GM23248 (cell line): ENCODE data around the gene GDE1. TPM values are rescaled to one million over a fixed set of nuclear protein-coding genes. Genes with fewer than 3 reads are reported as not detected.

Experiments used
- DNase-seq: peaks from one replicate; pipeline ENCODE4 v3.0.0-alpha.2; 2015
- H2AFZ ChIP-seq: fragments of 200-600 bp; sonication (generic); 2 replicates; pipeline ENCODE4 v1.6.1; 2016; ENCODE audit warnings: antibody characterized with exemption
- H3F3A ChIP-seq: fragments of 200-600 bp; sonication (generic); 2 replicates; pipeline ENCODE4 v1.6.1; 2016; ENCODE audit warnings: mild to moderate bottlenecking, antibody characterized with exemption, mixed run types; ENCODE audit not compliant: insufficient read depth
- H3K27ac ChIP-seq: fragments of 200-600 bp; sonication (generic); 2 replicates; pipeline ENCODE4 v1.5.1; 2016; ENCODE audit warnings: mild to moderate bottlenecking
- H3K27me3 ChIP-seq: fragments of 200-600 bp; sonication (generic); replicated peaks from 2 replicates; pipeline ENCODE4 v1.6.1; 2016; ENCODE audit warnings: mild to moderate bottlenecking; ENCODE audit not compliant: insufficient read depth
- H3K36me3 ChIP-seq: fragments of 200-600 bp; sonication (generic); 2 replicates; pipeline ENCODE4 v1.6.1; 2016; ENCODE audit warnings: low read depth, mild to moderate bottlenecking
- H3K4me1 ChIP-seq: fragments of 200-600 bp; sonication (generic); 2 replicates; pipeline ENCODE4 v1.6.1; 2016; ENCODE audit warnings: mild to moderate bottlenecking; ENCODE audit not compliant: insufficient read depth
- H3K4me2 ChIP-seq: fragments of 200-600 bp; sonication (generic); one replicate; pipeline ENCODE4 v1.6.1; 2016; ENCODE audit warnings: mild to moderate bottlenecking; ENCODE audit not compliant: unreplicated experiment
- H3K4me3 ChIP-seq: fragments of 200-600 bp; sonication (generic); 2 replicates; pipeline ENCODE4 v1.5.1; 2016; ENCODE audit warnings: mild to moderate bottlenecking
- H3K79me2 ChIP-seq: fragments of 200-600 bp; sonication (generic); 2 replicates; pipeline ENCODE4 v1.6.1; 2016; ENCODE audit warnings: mild to moderate bottlenecking; ENCODE audit not compliant: insufficient read depth
- H3K9ac ChIP-seq: fragments of 200-600 bp; sonication (generic); 2 replicates; pipeline ENCODE4 v1.6.1; 2016; ENCODE audit warnings: mild to moderate bottlenecking
- H3K9me2 ChIP-seq: fragments of 200-600 bp; sonication (generic); 2 replicates; pipeline ENCODE4 v1.6.1; 2016; ENCODE audit warnings: mixed run types, mild to moderate bottlenecking, moderate library complexity; ENCODE audit not compliant: insufficient read depth
- H3K9me3 ChIP-seq: fragments of 200-600 bp; sonication (generic); one replicate; pipeline ENCODE4 v1.6.1; 2017; ENCODE audit warnings: low read depth
- H4K20me1 ChIP-seq: fragments of 200-600 bp; sonication (generic); 2 replicates; pipeline ENCODE4 v1.6.0; 2016; ENCODE audit not compliant: insufficient read depth
- EZH2 ChIP-seq: fragments of 200-600 bp; sonication (generic); IDR thresholded peaks from 2 replicates; pipeline ENCODE4 v1.6.1; 2018; ENCODE audit warnings: antibody characterized with exemption, mild to moderate bottlenecking; ENCODE audit not compliant: insufficient read depth, poor library complexity, severe bottlenecking
- EZH2phosphoT487 ChIP-seq: fragments of 200-600 bp; sonication (generic); IDR thresholded peaks from 2 replicates; pipeline ENCODE4 v1.6.1; 2018; ENCODE audit warnings: antibody characterized with exemption, moderate library complexity, mild to moderate bottlenecking, low read depth; ENCODE audit not compliant: insufficient read depth
- WGBS, 2 experiments: methylation state at CpG; one replicate each; pipeline ENCODE4 v1.1.6; 2015 to 2017; ENCODE audit warnings: low lambda C conversion rate in 2 of 2, low coverage in 1 of 2; ENCODE audit errors: missing lambda C conversion rate in 2 of 2; 5-methylcytosine and 5-hydroxymethylcytosine counted together
- in situ Hi-C: fragments of 300-500 bp; cut with MboI; formaldehyde crosslinking; loops from 2 replicates; pipeline ENCODE4 v1.15.0; 2020
- polyA plus RNA-seq: library from polyadenylated mRNA; unstranded; fragments of >200 nt; fragmentation: Nextera tagmentation; extraction: Ambion mirVana; gene quantifications from 2 replicates; pipeline ENCODE4 v1.2.1, GENCODE V29; 2016
- total RNA-seq: library from RNA; depleted of rRNA; stranded (reverse); fragments of >200 nt; shearing (Covaris generic); gene quantifications from 2 replicates; pipeline ENCODE4 v1.2.3, GENCODE V29; 2014; rRNA removed

Gene GDE1
- total and polyA plus RNA-seq, 2 experiments from 2014 or later = 55.1 to 85.0 TPM

- H3K9ac ChIP-seq = no peak overlapping the region
- 60 to 70% methylated on average over 12 of the region's 12 CpGs for WGBS, 2 experiments
- H3K4me1 ChIP-seq = no peaks in the 10 kb centered on the region
- no peaks in the 10 kb centered on the region for H3K27me3 ChIP-seq
- H3K9me3 ChIP-seq = no peaks in the 10 kb centered on the region
- no peak overlapping the region for H3K4me3 ChIP-seq
- H2AFZ ChIP-seq = no peak overlapping the region
- TF ChIP-seq EZH2 (no peak), EZH2phosphoT487 (no peak)
- no peaks in the 10 kb centered on the region for H3F3A ChIP-seq
- H3K79me2 ChIP-seq = no peaks in the 10 kb centered on the region
- no peaks in the 10 kb centered on the region for H4K20me1 ChIP-seq
- H3K36me3 ChIP-seq = no peaks in the 10 kb centered on the region
- DNase-seq = no peak
- no peak overlapping the region for H3K27ac ChIP-seq
- H3K4me2 ChIP-seq = no peak overlapping the region
- in situ Hi-C loops = no loop called here
- no peaks in the 10 kb centered on the region for H3K9me2 ChIP-seq
Measured at GRCh38 chr16:19463468-19464315, 58.2 kb downstream of the GDE1 start.

DNA sequence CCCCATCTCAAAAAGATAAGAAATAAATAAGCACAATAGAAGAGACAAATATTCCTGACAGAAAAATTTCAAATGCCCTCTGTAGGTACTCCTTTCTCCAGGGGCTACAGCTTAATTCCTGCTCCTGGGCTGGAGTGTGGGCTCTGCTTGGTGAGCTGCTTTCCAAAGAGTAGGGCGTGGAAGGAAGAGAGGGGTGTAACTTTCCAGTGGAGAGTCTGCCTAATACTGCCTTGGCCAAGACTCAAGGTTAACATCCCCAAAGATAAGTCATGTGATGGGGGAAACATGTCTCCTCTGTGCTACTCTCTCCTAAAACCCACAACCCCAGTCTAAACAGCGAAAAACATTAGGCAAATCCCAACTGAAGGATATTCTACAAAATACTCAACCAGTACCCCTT is 61.5 kb downstream of the GDE1 start:
- H3K4me2 ChIP-seq = no peak overlapping the region
- H4K20me1 ChIP-seq = no peaks in the 10 kb centered on the region
- H3F3A ChIP-seq = no peaks in the 10 kb centered on the region
- DNase-seq = no peak
- H3K27me3 ChIP-seq = no peaks in the 10 kb centered on the region
- no peaks in the 10 kb centered on the region for H3K79me2 ChIP-seq
- H3K4me3 ChIP-seq = no peak overlapping the region
- no peak overlapping the region for H3K27ac ChIP-seq
- H3K9me2 ChIP-seq = no peaks in the 10 kb centered on the region
- no peaks in the 10 kb centered on the region for H3K4me1 ChIP-seq
- no peaks in the 10 kb centered on the region for H3K9me3 ChIP-seq
- TF ChIP-seq EZH2phosphoT487 = no peak
- no peak for TF ChIP-seq EZH2
- WGBS, 2 experiments = 36 to 41% methylated on average over 2 of the region's 2 CpGs
- H3K36me3 ChIP-seq = no peaks in the 10 kb centered on the region
- H3K9ac ChIP-seq = no peak overlapping the region
- no peak overlapping the region for H2AFZ ChIP-seq
- in situ Hi-C loops = no loop called here

DNA sequence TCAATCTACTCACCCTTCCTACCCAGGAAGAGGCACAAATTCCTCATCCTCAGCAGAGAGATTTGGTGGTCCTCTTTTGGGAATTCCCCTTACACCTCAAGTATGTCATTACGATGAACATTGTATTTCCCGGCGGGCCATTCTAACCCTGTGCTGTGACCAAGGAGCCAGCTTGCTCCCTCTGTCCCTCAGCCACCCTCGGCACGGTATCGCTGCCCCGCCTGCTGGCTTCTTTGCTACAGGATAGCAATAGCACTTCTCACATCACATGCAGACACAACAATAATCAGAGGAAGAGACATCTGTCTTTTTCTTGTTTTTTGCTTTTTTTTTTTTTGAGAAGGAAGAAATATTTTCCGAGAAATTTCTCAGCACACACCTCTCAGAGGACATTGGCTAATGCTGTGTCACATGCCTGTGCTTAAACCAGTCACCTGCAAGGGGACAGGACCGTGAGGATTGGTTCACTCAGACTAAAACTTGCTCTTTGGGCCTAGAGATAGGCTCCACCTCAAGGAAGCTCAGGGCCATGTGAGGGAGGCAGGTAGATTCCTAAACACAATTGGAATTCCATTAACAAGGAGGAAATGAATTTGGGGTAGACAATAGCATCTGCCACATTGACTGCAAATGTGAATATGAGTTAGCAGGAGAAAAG is 63.0 kb downstream of the GDE1 start:
- Histone ChIP-seq H3K79me2 (no peaks in the 10 kb centered on the region), H3K4me2 (no peak overlapping the region), H4K20me1 (no peaks in the 10 kb centered on the region), H3K27me3 (no peaks in the 10 kb centered on the region), H2AFZ (no peak overlapping the region), H3K9me2 (no peaks in the 10 kb centered on the region), H3K4me3 (no peak overlapping the region), H3K9me3 (no peaks in the 10 kb centered on the region), H3K36me3 (no peaks in the 10 kb centered on the region), H3K9ac (no peak overlapping the region), H3F3A (no peaks in the 10 kb centered on the region), H3K27ac (no peak overlapping the region), H3K4me1 (no peaks in the 10 kb centered on the region)
- in situ Hi-C loops = no loop called here
- no peak for DNase-seq
- no peak for TF ChIP-seq EZH2phosphoT487
- TF ChIP-seq EZH2 = no peak
- WGBS, 2 experiments = 33 to 37% methylated on average over 9 of the region's 9 CpGs

Other genes starting within 250 kb of the GDE1 start
- gene CLEC19A, start 236.4 kb downstream of the GDE1 start, total RNA-seq = not detected in 2 replicates
- not detected in 2 replicates for gene CLEC19A, start 236.4 kb downstream of the GDE1 start, polyA plus RNA-seq
- not detected in 2 replicates for gene TMC5, start 104.2 kb downstream of the GDE1 start, total RNA-seq
- gene TMC5, start 104.2 kb downstream of the GDE1 start, polyA plus RNA-seq = not detected in 2 replicates
- gene CCP110, start 1.8 kb upstream of the GDE1 start, total RNA-seq = 6.8 and 8.5 TPM in 2 replicates
- 7.4 and 9.0 TPM in 2 replicates for gene CCP110, start 1.8 kb upstream of the GDE1 start, polyA plus RNA-seq
- gene VPS35L, start 33.6 kb upstream of the GDE1 start, total RNA-seq = 19.9 and 28.6 TPM in 2 replicates
- 58.2 and 58.8 TPM in 2 replicates for gene VPS35L, start 33.6 kb upstream of the GDE1 start, polyA plus RNA-seq
- 8.0 and 11.8 TPM in 2 replicates for gene KNOP1, start 196.1 kb upstream of the GDE1 start, total RNA-seq
- 14.1 and 15.6 TPM in 2 replicates for gene KNOP1, start 196.1 kb upstream of the GDE1 start, polyA plus RNA-seq
- gene IQCK, start 196.2 kb upstream of the GDE1 start, total RNA-seq = 9.8 and 24.8 TPM in 2 replicates
- 9.7 and 11.1 TPM in 2 replicates for gene IQCK, start 196.2 kb upstream of the GDE1 start, polyA plus RNA-seq